Myocyte (in vitro differentiated cells): ENCODE measurements around the gene BAIAP3. TPM values are rescaled to one million over a fixed set of nuclear protein-coding genes. Genes with fewer than 3 reads are reported as not detected.

Experiments
- DNase-seq: peaks from one replicate; pipeline ENCODE4 v3.0.0-alpha.2; 2012; ENCODE audit warnings: low read depth
- total RNA-seq: library from RNA; depleted of rRNA; stranded (reverse); fragments of >200 nt; gene quantifications from 2 replicates; pipeline ENCODE4 v1.2.3, GENCODE V29; 2014

BAIAP3 gene
- total RNA-seq, 1 donor from 2014 or later, result 3.6 TPM

- no peak for DNase-seq
Measured at GRCh38 chr16:1344499-1344898, 11.1 kb downstream of the BAIAP3 start.

GRCh38 chr16:1345087-1345486, 11.6 kb downstream of the BAIAP3 start:
- peak; percentile 82 for DNase-seq

- DNase-seq, result no peak
Measured at GRCh38 chr16:1345651-1346421, 12.4 kb downstream of the BAIAP3 start.

GRCh38 chr16:1346422-1347285, 13.2 kb downstream of the BAIAP3 start:
- no peak for DNase-seq

GRCh38 chr16:1347286-1347855, 13.9 kb downstream of the BAIAP3 start:
- DNase-seq, result no peak

- DNase-seq, result no peak
Measured at GRCh38 chr16:1347962-1348361, 14.5 kb downstream of the BAIAP3 start.

GRCh38 chr16:1348441-1348840, 15.0 kb downstream of the BAIAP3 start:
- no peak for DNase-seq

- no peak for DNase-seq
Measured at GRCh38 chr16:1348926-1349325, 15.5 kb downstream of the BAIAP3 start.

- no peak for DNase-seq
Measured at GRCh38 chr16:1349351-1349750, 15.9 kb downstream of the BAIAP3 start.

GRCh38 chr16:1349951-1350350, 16.5 kb downstream of the BAIAP3 start:
- DNase-seq, result no peak

GRCh38 chr16:1350691-1351090, 17.2 kb downstream of the BAIAP3 start:
- no peak for DNase-seq

GRCh38 chr16:1351215-1351581, 17.8 kb downstream of the BAIAP3 start:
- no peak for DNase-seq

GRCh38 chr16:1351582-1352362, 18.3 kb downstream of the BAIAP3 start, which contains the start of the genes GNPTG and TSR3:
Gene GNPTG, plus strand, starts transcription at chr16:1351931. Its CDS starts 35 bp downstream, at chr16:1351966.
Gene TSR3, minus strand, starts transcription at chr16:1351878. Its CDS starts 74 bp downstream, at chr16:1351804.
- DNase-seq, result peak; percentile 87

GRCh38 chr16:1354815-1355540, 21.5 kb downstream of the BAIAP3 start:
- no peak for DNase-seq

- DNase-seq, result no peak
Measured at GRCh38 chr16:1355591-1355990, 22.1 kb downstream of the BAIAP3 start.

- no peak for DNase-seq
Measured at GRCh38 chr16:1356061-1356900, 22.8 kb downstream of the BAIAP3 start.

GRCh38 chr16:1357906-1358566, 24.6 kb downstream of the BAIAP3 start:
- DNase-seq, result no peak

GRCh38 chr16:1361685-1362360, 28.4 kb downstream of the BAIAP3 start:
- no peak for DNase-seq
